IPS-11a (cell line): Measurements from ENCODE around the gene PEX26.
"Not testable (repeated sequence)": the region's sequence is repeated elsewhere in the genome, so short reads cannot be mapped to it uniquely, and the experiment has no call there.

Experiments used
- H3K4me3 ChIP-seq: one replicate; pipeline ENCODE4 v1.5.1; 2013; ENCODE audit warnings: low read depth, low read length, control low read depth

PEX26 gene

GRCh38 chr22:18056161-18056666 is 21.6 kb upstream of the PEX26 start:
- H3K4me3 ChIP-seq, result no peak overlapping the region

GRCh38 chr22:18056807-18057474 is 20.8 kb upstream of the PEX26 start:
- no peak overlapping the region for H3K4me3 ChIP-seq

- no peak overlapping the region for H3K4me3 ChIP-seq
Measured at GRCh38 chr22:18057568-18058209, 20.1 kb upstream of the PEX26 start.

GRCh38 chr22:18058371-18059093 is 19.3 kb upstream of the PEX26 start:
- H3K4me3 ChIP-seq, result no peak overlapping the region

- H3K4me3 ChIP-seq, result no peak overlapping the region
Measured at GRCh38 chr22:18059094-18059417, 18.7 kb upstream of the PEX26 start.

GRCh38 chr22:18059473-18059872 is 18.3 kb upstream of the PEX26 start:
- no peak overlapping the region for H3K4me3 ChIP-seq

GRCh38 chr22:18059991-18060390 is 17.8 kb upstream of the PEX26 start:
- H3K4me3 ChIP-seq, result no peak overlapping the region

GRCh38 chr22:18060646-18061620 is 16.9 kb upstream of the PEX26 start:
- H3K4me3 ChIP-seq, result no peak overlapping the region

- no peak overlapping the region for H3K4me3 ChIP-seq
Measured at GRCh38 chr22:18062421-18062820, 15.4 kb upstream of the PEX26 start.

GRCh38 chr22:18063306-18063705 is 14.5 kb upstream of the PEX26 start:
- no peak overlapping the region for H3K4me3 ChIP-seq

GRCh38 chr22:18063715-18064114 is 14.1 kb upstream of the PEX26 start:
- H3K4me3 ChIP-seq, result not testable (repeated sequence)

- no peak overlapping the region for H3K4me3 ChIP-seq
Measured at GRCh38 chr22:18064636-18065035, 13.2 kb upstream of the PEX26 start.

GRCh38 chr22:18065256-18065655 is 12.5 kb upstream of the PEX26 start:
- no peak overlapping the region for H3K4me3 ChIP-seq

GRCh38 chr22:18066181-18066859 is 11.5 kb upstream of the PEX26 start:
- no peak overlapping the region for H3K4me3 ChIP-seq

GRCh38 chr22:18067121-18067520 is 10.7 kb upstream of the PEX26 start:
- H3K4me3 ChIP-seq, result no peak overlapping the region

- H3K4me3 ChIP-seq, result no peak overlapping the region
Measured at GRCh38 chr22:18067548-18068341, 10.0 kb upstream of the PEX26 start.

GRCh38 chr22:18068381-18068988 is 9.3 kb upstream of the PEX26 start:
- no peak overlapping the region for H3K4me3 ChIP-seq

GRCh38 chr22:18069041-18069440 is 8.7 kb upstream of the PEX26 start:
- H3K4me3 ChIP-seq, result no peak overlapping the region

GRCh38 chr22:18070041-18070440 is 7.7 kb upstream of the PEX26 start:
- H3K4me3 ChIP-seq, result no peak overlapping the region
